Measurements from ENCODE around the gene ERC2. TPM values are rescaled to one million over a fixed set of nuclear protein-coding genes. Genes with fewer than 3 reads are reported as not detected.

The ERC2 gene
- total RNA-seq, 1 donor from 2014 or later = 0.65 TPM

- TF ChIP-seq CTCF (IDR thresholded peaks at IDR 0.05) = no peak
- DNase-seq (ENCODE audit: low spot score) = no peak
- H3K9me3 Mint-ChIP-seq (ENCODE audit: low read depth) = no peaks in the 10 kb centered on the region
- H3K4me1 Mint-ChIP-seq (ENCODE audit: low read depth) = peaks cover 12% of the 10 kb centered on the region
- no peaks in the 10 kb centered on the region for H3K27me3 Mint-ChIP-seq (ENCODE audit: low read depth)
- H3K4me3 Mint-ChIP-seq (ENCODE audit: unreplicated experiment) = no peak overlapping the region
- H3K27ac Mint-ChIP-seq (ENCODE audit: unreplicated experiment) = no peak overlapping the region
- H3K36me3 Mint-ChIP-seq (ENCODE audit: low read depth) = no peaks in the 10 kb centered on the region
Observed at GRCh38 chr3:55873523-55874254, 594.6 kb downstream of the ERC2 start.

- DNase-seq (ENCODE audit: low spot score) = no peak
- TF ChIP-seq CTCF (IDR thresholded peaks at IDR 0.05) = no peak
- Mint-ChIP-seq H3K4me1 (ENCODE audit: low read depth) (no peaks in the 10 kb centered on the region), H3K4me3 (ENCODE audit: unreplicated experiment) (no peak overlapping the region), H3K9me3 (ENCODE audit: low read depth) (peaks cover 2% of the 10 kb centered on the region), H3K27ac (ENCODE audit: unreplicated experiment) (no peak overlapping the region), H3K36me3 (ENCODE audit: low read depth) (peaks cover 1% of the 10 kb centered on the region), H3K27me3 (ENCODE audit: low read depth) (no peaks in the 10 kb centered on the region)
Observed at GRCh38 chr3:55870594-55870993, 597.7 kb downstream of the ERC2 start.

- Mint-ChIP-seq H3K27me3 (ENCODE audit: low read depth) (no peaks in the 10 kb centered on the region), H3K4me3 (ENCODE audit: unreplicated experiment) (no peak overlapping the region), H3K27ac (ENCODE audit: unreplicated experiment) (no peak overlapping the region), H3K4me1 (ENCODE audit: low read depth) (peaks cover 1% of the 10 kb centered on the region), H3K9me3 (ENCODE audit: low read depth) (peaks cover 4% of the 10 kb centered on the region), H3K36me3 (ENCODE audit: low read depth) (peaks cover 1% of the 10 kb centered on the region)
- DNase-seq (ENCODE audit: low spot score) = no peak
- TF ChIP-seq CTCF (IDR thresholded peaks at IDR 0.05) = peak; percentile 46
Observed at GRCh38 chr3:55868347-55868746, 599.9 kb downstream of the ERC2 start.

GRCh38 chr3:55863028-55863427, 605.2 kb downstream of the ERC2 start:
- H3K4me1 Mint-ChIP-seq (ENCODE audit: low read depth) = peaks cover 8% of the 10 kb centered on the region
- H3K4me3 Mint-ChIP-seq (ENCODE audit: unreplicated experiment) = no peak overlapping the region
- H3K27ac Mint-ChIP-seq (ENCODE audit: unreplicated experiment) = no peak overlapping the region
- no peak for DNase-seq (ENCODE audit: low spot score)
- no peak for TF ChIP-seq CTCF (IDR thresholded peaks at IDR 0.05)
- peaks cover 4% of the 10 kb centered on the region for H3K9me3 Mint-ChIP-seq (ENCODE audit: low read depth)
- H3K36me3 Mint-ChIP-seq (ENCODE audit: low read depth) = peaks cover 1% of the 10 kb centered on the region
- H3K27me3 Mint-ChIP-seq (ENCODE audit: low read depth) = no peaks in the 10 kb centered on the region

GRCh38 chr3:55860049-55860721, 608.1 kb downstream of the ERC2 start:
- H3K36me3 Mint-ChIP-seq (ENCODE audit: low read depth) = no peaks in the 10 kb centered on the region
- no peaks in the 10 kb centered on the region for H3K27me3 Mint-ChIP-seq (ENCODE audit: low read depth)
- no peaks in the 10 kb centered on the region for H3K9me3 Mint-ChIP-seq (ENCODE audit: low read depth)
- no peak overlapping the region for H3K27ac Mint-ChIP-seq (ENCODE audit: unreplicated experiment)
- no peak for TF ChIP-seq CTCF (IDR thresholded peaks at IDR 0.05)
- no peak overlapping the region for H3K4me3 Mint-ChIP-seq (ENCODE audit: unreplicated experiment)
- no peak for DNase-seq (ENCODE audit: low spot score)
- H3K4me1 Mint-ChIP-seq (ENCODE audit: low read depth) = peaks cover 8% of the 10 kb centered on the region

All from chondrocyte (in vitro differentiated cells).